GM23338 (cell line): ENCODE data around the gene MCOLN2. TPM values are rescaled to one million over a fixed set of nuclear protein-coding genes. Genes with fewer than 3 reads are reported as not detected.

Experiments
- ATAC-seq: fragments of 200-7000 bp; cut with Tn5 transposase; 3 replicates; pipeline ENCODE4 v1.9.1; 2020
- DNase-seq: peaks from one replicate; pipeline ENCODE4 v3.0.0-alpha.2; 2015; ENCODE audit warnings: low spot score
- H2AFZ ChIP-seq: fragments of 200-600 bp; sonication (generic); 2 replicates; pipeline ENCODE4 v1.8.0; 2016; ENCODE audit warnings: antibody characterized with exemption, mild to moderate bottlenecking, moderate library complexity
- H3F3A ChIP-seq: fragments of 200-600 bp; sonication (generic); replicated peaks from 2 replicates; pipeline ENCODE4 v1.8.0; 2017; ENCODE audit warnings: antibody characterized with exemption, mixed run types, low read depth
- H3K27ac ChIP-seq: fragments of 200-600 bp; sonication (generic); 2 replicates; pipeline ENCODE4 v1.6.1; 2016; ENCODE audit warnings: low read depth
- H3K27me3 ChIP-seq: fragments of 200-600 bp; sonication (generic); 2 replicates; pipeline ENCODE4 v1.8.0; 2016; ENCODE audit warnings: mild to moderate bottlenecking, mixed run types, moderate library complexity; ENCODE audit not compliant: insufficient read depth
- H3K36me3 ChIP-seq: fragments of 200-600 bp; sonication (generic); 2 replicates; pipeline ENCODE4 v1.8.0; 2016; ENCODE audit warnings: mild to moderate bottlenecking; ENCODE audit not compliant: insufficient read depth
- H3K4me1 ChIP-seq: fragments of 200-600 bp; sonication (generic); 2 replicates; pipeline ENCODE4 v1.8.0; 2016; ENCODE audit warnings: mild to moderate bottlenecking, moderate library complexity; ENCODE audit not compliant: insufficient read depth
- H3K4me2 ChIP-seq: fragments of 200-600 bp; sonication (generic); 2 replicates; pipeline ENCODE4 v1.7.1; 2017; ENCODE audit warnings: mixed run types
- H3K4me3 ChIP-seq: fragments of 200-600 bp; sonication (generic); 2 replicates; pipeline ENCODE4 v1.6.1; 2016; ENCODE audit warnings: mixed run types
- H3K79me2 ChIP-seq: fragments of 200-600 bp; sonication (generic); replicated peaks from 2 replicates; pipeline ENCODE4 v1.8.0; 2017; ENCODE audit warnings: mild to moderate bottlenecking; ENCODE audit not compliant: insufficient read depth
- H3K9me2 ChIP-seq: fragments of 200-600 bp; sonication (generic); 2 replicates; pipeline ENCODE4 v1.8.0; 2017; ENCODE audit not compliant: insufficient read depth
- H4K20me1 ChIP-seq: fragments of 200-600 bp; sonication (generic); replicated peaks from 2 replicates; pipeline ENCODE4 v1.8.0; 2017; ENCODE audit warnings: mild to moderate bottlenecking; ENCODE audit not compliant: insufficient read depth
- H3K27ac Mint-ChIP-seq: 2 replicates; pipeline ENCODE4 v1.8.0; 2020; ENCODE audit warnings: inconsistent platforms, mild to moderate bottlenecking, moderate library complexity, mixed read lengths
- H3K27me3 Mint-ChIP-seq: 3 replicates; pipeline ENCODE4 v1.8.0; 2022; ENCODE audit warnings: low read depth, mild to moderate bottlenecking, moderate library complexity, mixed read lengths, inconsistent platforms; ENCODE audit not compliant: insufficient read depth, poor library complexity
- H3K36me3 Mint-ChIP-seq: 3 replicates; pipeline ENCODE4 v1.8.0; 2021; ENCODE audit warnings: low read depth, mild to moderate bottlenecking, inconsistent platforms, moderate library complexity, mixed read lengths
- H3K4me1 Mint-ChIP-seq: 3 replicates; pipeline ENCODE4 v1.8.0; 2020; ENCODE audit warnings: mild to moderate bottlenecking, inconsistent platforms, mixed read lengths
- H3K4me3 Mint-ChIP-seq: 3 replicates; pipeline ENCODE4 v1.8.0; 2021; ENCODE audit warnings: moderate library complexity, mild to moderate bottlenecking, inconsistent platforms, mixed read lengths
- H3K9me3 Mint-ChIP-seq: 3 replicates; pipeline ENCODE4 v1.8.0; 2020; ENCODE audit warnings: moderate library complexity, mild to moderate bottlenecking, inconsistent platforms, mixed read lengths
- CREB1 ChIP-seq: fragments of 250-450 bp; sonication (Bioruptor Pico); IDR thresholded peaks from 2 replicates; pipeline ENCODE4 v1.5.0; 2020; ENCODE audit warnings: low read depth, mild to moderate bottlenecking, moderate library complexity
- EZH2 ChIP-seq: fragments of 200-600 bp; sonication (generic); IDR thresholded peaks from one replicate; pipeline ENCODE4 v1.8.0; 2017; ENCODE audit warnings: antibody characterized with exemption, mild to moderate bottlenecking, low read depth; ENCODE audit not compliant: unreplicated experiment
- EZH2phosphoT487 ChIP-seq: fragments of 200-600 bp; sonication (generic); IDR thresholded peaks from one replicate; pipeline ENCODE4 v1.8.1; 2018; ENCODE audit warnings: antibody characterized with exemption; ENCODE audit not compliant: unreplicated experiment
- JUNB ChIP-seq: IDR thresholded peaks from one replicate; pipeline ENCODE4 v1.6.1; 2016; ENCODE audit warnings: antibody characterized with exemption; ENCODE audit not compliant: unreplicated experiment
- NANOG ChIP-seq: IDR thresholded peaks from 2 replicates; pipeline ENCODE4 v1.6.1; 2016; ENCODE audit warnings: antibody characterized with exemption, borderline replicate concordance
- POLR2AphosphoS5 ChIP-seq: IDR thresholded peaks from 2 replicates; pipeline ENCODE4 v1.6.1; 2016; ENCODE audit warnings: antibody characterized with exemption, low read depth
- STAT1 ChIP-seq: IDR thresholded peaks from one replicate; pipeline ENCODE4 v1.6.1; 2016; ENCODE audit warnings: antibody characterized with exemption; ENCODE audit not compliant: unreplicated experiment
- ZNF114 ChIP-seq: fragments of 250-450 bp; sonication (Bioruptor Pico); IDR thresholded peaks from 2 replicates; pipeline ENCODE4 v1.5.0; 2020; ENCODE audit warnings: mild to moderate bottlenecking, moderate library complexity
- ZNF331 ChIP-seq: fragments of 250-450 bp; sonication (Bioruptor Pico); IDR thresholded peaks from 2 replicates; pipeline ENCODE4 v1.5.0; 2020; ENCODE audit warnings: low read depth, mild to moderate bottlenecking, moderate library complexity
- ZNF462 ChIP-seq: fragments of 250-450 bp; sonication (Bioruptor Pico); IDR thresholded peaks from 2 replicates; pipeline ENCODE4 v1.5.0; 2020; ENCODE audit warnings: mild to moderate bottlenecking, moderate library complexity
- polyA plus RNA-seq: library from polyadenylated mRNA; unstranded; fragments of >200 nt; fragmentation: Nextera tagmentation; extraction: Ambion mirVana; gene quantifications from 2 replicates; pipeline ENCODE4 v1.2.1, GENCODE V29; 2016
- total RNA-seq: library from RNA; depleted of rRNA; stranded (reverse); fragments of >200 nt; shearing (Covaris generic); gene quantifications from 2 replicates; pipeline ENCODE4 v1.2.3, GENCODE V29; 2014
- TF ChIP-seq, protein P1 (sequence below): IDR thresholded peaks from 2 replicates; pipeline ENCODE4 v1.6.1; 2016; ENCODE audit warnings: antibody characterized with exemption
- TF ChIP-seq, protein P2 (sequence below), 2 experiments: fragments of 200-600 bp in 1 of 2; sonication (generic) in 1 of 2; conservative IDR thresholded peaks; 2 replicates each; pipeline versions ENCODE4 v1.5.1 to v1.6.1; 2016 to 2017; ENCODE audit warnings: antibody characterized with exemption in 2 of 2, low read depth in 2 of 2, mild to moderate bottlenecking in 2 of 2, moderate library complexity in 1 of 2
- TF ChIP-seq, protein P3 (sequence below): IDR thresholded peaks from one replicate; pipeline ENCODE4 v1.6.1; 2018; ENCODE audit warnings: antibody characterized with exemption; ENCODE audit not compliant: unreplicated experiment

MCOLN2 gene
- total and polyA plus RNA-seq, 2 experiments from 2014 or later, result 2.7 to 10.0 TPM

- Histone ChIP-seq H3K4me1 (no peaks in the 10 kb centered on the region), H4K20me1 (peaks cover 6% of the 10 kb centered on the region; the same call in 1 of the 2 replicates), H3K9me2 (no peaks in the 10 kb centered on the region), H2AFZ (no peak overlapping the region), H3K27me3 (no peaks in the 10 kb centered on the region), H3K4me3 (no peak overlapping the region), H3F3A (no peaks in the 10 kb centered on the region), H3K79me2 (peaks cover 33% of the 10 kb centered on the region), H3K36me3 (no peaks in the 10 kb centered on the region), H3K4me2 (no peak overlapping the region), H3K27ac (no peak overlapping the region)
- Mint-ChIP-seq H3K4me3 (no peak overlapping the region), H3K9me3 (peaks cover under 1% of the 10 kb centered on the region), H3K27me3 (peaks cover 2% of the 10 kb centered on the region), H3K27ac (no peak overlapping the region), H3K36me3 (peaks cover 4% of the 10 kb centered on the region), H3K4me1 (no peaks in the 10 kb centered on the region)
- DNase-seq (no peak), ATAC-seq (no peak)
- TF ChIP-seq NANOG, result no peak
- TF ChIP-seq, protein P1, sequence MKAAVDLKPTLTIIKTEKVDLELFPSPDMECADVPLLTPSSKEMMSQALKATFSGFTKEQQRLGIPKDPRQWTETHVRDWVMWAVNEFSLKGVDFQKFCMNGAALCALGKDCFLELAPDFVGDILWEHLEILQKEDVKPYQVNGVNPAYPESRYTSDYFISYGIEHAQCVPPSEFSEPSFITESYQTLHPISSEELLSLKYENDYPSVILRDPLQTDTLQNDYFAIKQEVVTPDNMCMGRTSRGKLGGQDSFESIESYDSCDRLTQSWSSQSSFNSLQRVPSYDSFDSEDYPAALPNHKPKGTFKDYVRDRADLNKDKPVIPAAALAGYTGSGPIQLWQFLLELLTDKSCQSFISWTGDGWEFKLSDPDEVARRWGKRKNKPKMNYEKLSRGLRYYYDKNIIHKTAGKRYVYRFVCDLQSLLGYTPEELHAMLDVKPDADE, result no peak
- no peak for TF ChIP-seq EZH2phosphoT487
- TF ChIP-seq EZH2, result no peak
- no peak for TF ChIP-seq ZNF114 (CRISPR knock-in tag)
- TF ChIP-seq ZNF331 (CRISPR knock-in tag), result no peak
- no peak for TF ChIP-seq ZNF462 (CRISPR knock-in tag)
- no peak for TF ChIP-seq JUNB
- TF ChIP-seq, protein P2, sequence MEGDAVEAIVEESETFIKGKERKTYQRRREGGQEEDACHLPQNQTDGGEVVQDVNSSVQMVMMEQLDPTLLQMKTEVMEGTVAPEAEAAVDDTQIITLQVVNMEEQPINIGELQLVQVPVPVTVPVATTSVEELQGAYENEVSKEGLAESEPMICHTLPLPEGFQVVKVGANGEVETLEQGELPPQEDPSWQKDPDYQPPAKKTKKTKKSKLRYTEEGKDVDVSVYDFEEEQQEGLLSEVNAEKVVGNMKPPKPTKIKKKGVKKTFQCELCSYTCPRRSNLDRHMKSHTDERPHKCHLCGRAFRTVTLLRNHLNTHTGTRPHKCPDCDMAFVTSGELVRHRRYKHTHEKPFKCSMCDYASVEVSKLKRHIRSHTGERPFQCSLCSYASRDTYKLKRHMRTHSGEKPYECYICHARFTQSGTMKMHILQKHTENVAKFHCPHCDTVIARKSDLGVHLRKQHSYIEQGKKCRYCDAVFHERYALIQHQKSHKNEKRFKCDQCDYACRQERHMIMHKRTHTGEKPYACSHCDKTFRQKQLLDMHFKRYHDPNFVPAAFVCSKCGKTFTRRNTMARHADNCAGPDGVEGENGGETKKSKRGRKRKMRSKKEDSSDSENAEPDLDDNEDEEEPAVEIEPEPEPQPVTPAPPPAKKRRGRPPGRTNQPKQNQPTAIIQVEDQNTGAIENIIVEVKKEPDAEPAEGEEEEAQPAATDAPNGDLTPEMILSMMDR (conservative IDR thresholded peaks at IDR 0.05; ENCODE audit: low read depth in 2 of 2), result no peak
- TF ChIP-seq STAT1, result no peak
- no peak for TF ChIP-seq POLR2AphosphoS5
- TF ChIP-seq, protein P3, sequence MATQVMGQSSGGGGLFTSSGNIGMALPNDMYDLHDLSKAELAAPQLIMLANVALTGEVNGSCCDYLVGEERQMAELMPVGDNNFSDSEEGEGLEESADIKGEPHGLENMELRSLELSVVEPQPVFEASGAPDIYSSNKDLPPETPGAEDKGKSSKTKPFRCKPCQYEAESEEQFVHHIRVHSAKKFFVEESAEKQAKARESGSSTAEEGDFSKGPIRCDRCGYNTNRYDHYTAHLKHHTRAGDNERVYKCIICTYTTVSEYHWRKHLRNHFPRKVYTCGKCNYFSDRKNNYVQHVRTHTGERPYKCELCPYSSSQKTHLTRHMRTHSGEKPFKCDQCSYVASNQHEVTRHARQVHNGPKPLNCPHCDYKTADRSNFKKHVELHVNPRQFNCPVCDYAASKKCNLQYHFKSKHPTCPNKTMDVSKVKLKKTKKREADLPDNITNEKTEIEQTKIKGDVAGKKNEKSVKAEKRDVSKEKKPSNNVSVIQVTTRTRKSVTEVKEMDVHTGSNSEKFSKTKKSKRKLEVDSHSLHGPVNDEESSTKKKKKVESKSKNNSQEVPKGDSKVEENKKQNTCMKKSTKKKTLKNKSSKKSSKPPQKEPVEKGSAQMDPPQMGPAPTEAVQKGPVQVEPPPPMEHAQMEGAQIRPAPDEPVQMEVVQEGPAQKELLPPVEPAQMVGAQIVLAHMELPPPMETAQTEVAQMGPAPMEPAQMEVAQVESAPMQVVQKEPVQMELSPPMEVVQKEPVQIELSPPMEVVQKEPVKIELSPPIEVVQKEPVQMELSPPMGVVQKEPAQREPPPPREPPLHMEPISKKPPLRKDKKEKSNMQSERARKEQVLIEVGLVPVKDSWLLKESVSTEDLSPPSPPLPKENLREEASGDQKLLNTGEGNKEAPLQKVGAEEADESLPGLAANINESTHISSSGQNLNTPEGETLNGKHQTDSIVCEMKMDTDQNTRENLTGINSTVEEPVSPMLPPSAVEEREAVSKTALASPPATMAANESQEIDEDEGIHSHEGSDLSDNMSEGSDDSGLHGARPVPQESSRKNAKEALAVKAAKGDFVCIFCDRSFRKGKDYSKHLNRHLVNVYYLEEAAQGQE, result no peak
- TF ChIP-seq CREB1 (CRISPR knock-in tag), result no peak
Measured at GRCh38 chr1:84876353-84876752, 120.6 kb downstream of the MCOLN2 start.
